Osteoblast (primary cell): Measurements from ENCODE around the gene LILRB5. TPM values are rescaled to one million over a fixed set of nuclear protein-coding genes. Genes with fewer than 3 reads are reported as not detected.
A peak's percentile ranks its signal among the peaks of the same experiment; 100 is the strongest.

ENCODE experiments used
- DNase-seq: peaks from one replicate; pipeline ENCODE4 v3.0.0; 2011; ENCODE audit warnings: low spot score, mixed read lengths; ENCODE audit not compliant: insufficient read length; ENCODE audit errors: missing footprints
- H2AFZ ChIP-seq: 2 replicates; pipeline ENCODE4 v1.6.0; 2011; ENCODE audit warnings: mild to moderate bottlenecking, low read length
- H3K27ac ChIP-seq: 2 replicates; pipeline ENCODE4 v1.5.1; 2011; ENCODE audit warnings: mild to moderate bottlenecking, low read depth, low read length, moderate library complexity
- H3K27me3 ChIP-seq: 2 replicates; pipeline ENCODE4 v1.6.0; 2012; ENCODE audit warnings: mild to moderate bottlenecking, control low read depth, inconsistent platforms, low read length, moderate library complexity; ENCODE audit not compliant: insufficient read depth
- H3K36me3 ChIP-seq: 2 replicates; pipeline ENCODE4 v1.5.1; 2011; ENCODE audit warnings: mild to moderate bottlenecking, low read length, control low read depth, moderate library complexity; ENCODE audit not compliant: insufficient read depth
- H3K4me1 ChIP-seq: 2 replicates; pipeline ENCODE4 v1.5.1; 2011; ENCODE audit warnings: mild to moderate bottlenecking, low read length, control low read depth, moderate library complexity; ENCODE audit not compliant: insufficient read depth
- H3K4me2 ChIP-seq: 2 replicates; pipeline ENCODE4 v1.6.0; 2011; ENCODE audit warnings: mild to moderate bottlenecking, low read length; ENCODE audit not compliant: insufficient read depth
- H3K4me3 ChIP-seq: fragments of 200-600 bp; sonication (generic); 3 replicates; pipeline ENCODE4 v1.5.1; 2012; ENCODE audit warnings: mild to moderate bottlenecking, low read length, inconsistent platforms; ENCODE audit not compliant: insufficient read depth
- H3K79me2 ChIP-seq: 2 replicates; pipeline ENCODE4 v1.6.0; 2012; ENCODE audit warnings: mild to moderate bottlenecking, low read length, control low read depth, inconsistent platforms; ENCODE audit not compliant: insufficient read depth
- H3K9me3 ChIP-seq: 2 replicates; pipeline ENCODE4 v1.5.1; 2011; ENCODE audit warnings: low read depth, low read length, control low read depth
- H4K20me1 ChIP-seq: 2 replicates; pipeline ENCODE4 v1.6.0; 2012; ENCODE audit warnings: mild to moderate bottlenecking, low read length, control low read depth; ENCODE audit not compliant: insufficient read depth
- CTCF ChIP-seq: IDR thresholded peaks from 2 replicates; pipeline ENCODE4 v1.5.1; 2011; ENCODE audit warnings: mild to moderate bottlenecking, low read depth, low read length, moderate library complexity; ENCODE audit errors: extremely low read depth
- small RNA-seq: library from RNA; depleted of rRNA; stranded (forward); fragments of <200 nt; gene quantifications from one replicate; pipeline ENCODE3, GENCODE V24; 2012
- total RNA-seq: library from RNA; depleted of rRNA; stranded (reverse); fragments of >200 nt; gene quantifications from 2 replicates; pipeline ENCODE4 v1.2.3, GENCODE V29; 2012

Gene LILRB5
- total RNA-seq, 1 donor, result not detected

- peaks cover 61% of the 10 kb centered on the region for H4K20me1 ChIP-seq
- H3K4me3 ChIP-seq, result peak overlapping the region; percentile 97
- H3K27ac ChIP-seq, result peak overlapping the region; percentile 100
Observed at GRCh38 chr19:54201980-54202379, 55.1 kb downstream of the LILRB5 start.

GRCh38 chr19:54201172-54201701, 55.8 kb downstream of the LILRB5 start:
- Histone ChIP-seq H3K4me2 (peak overlapping the region; percentile 100), H3K27me3 (no peaks in the 10 kb centered on the region), H3K4me3 (peak overlapping the region; percentile 97), H2AFZ (peak overlapping the region; percentile 26), H4K20me1 (peaks cover 53% of the 10 kb centered on the region), H3K36me3 (peaks cover 51% of the 10 kb centered on the region), H3K9me3 (no peaks in the 10 kb centered on the region), H3K79me2 (peaks cover 55% of the 10 kb centered on the region), H3K4me1 (peaks cover 40% of the 10 kb centered on the region), H3K27ac (peak overlapping the region; percentile 100)
- no peak for DNase-seq
- TF ChIP-seq CTCF, result no peak

More at GRCh38 chr19:54201980-54202379, 55.1 kb downstream of the LILRB5 start:
- DNase-seq, result no peak
- no peak for TF ChIP-seq CTCF
- Histone ChIP-seq H3K9me3 (no peaks in the 10 kb centered on the region), H3K36me3 (peaks cover 58% of the 10 kb centered on the region), H3K79me2 (peaks cover 63% of the 10 kb centered on the region), H3K4me2 (peak overlapping the region; percentile 100), H2AFZ (no peak overlapping the region), H3K4me1 (peaks cover 46% of the 10 kb centered on the region), H3K27me3 (no peaks in the 10 kb centered on the region)

Small RNA genes within 50 kb of the gene (small RNA-seq; reads per million reads assigned to genes)
- gene AC245884.12 (not detected), gene MIR4752 (not detected), gene RNU6-1307P (not detected)

Other genes with a start within 250 kb of the LILRB5 start
- gene VSTM1, start 193.4 kb downstream of the LILRB5 start, total RNA-seq, result not detected in 2 replicates
- not detected in 2 replicates for gene TARM1, start 175.9 kb downstream of the LILRB5 start, total RNA-seq
- 0.36 and 0.59 TPM in 2 replicates for gene OSCAR, start 156.5 kb downstream of the LILRB5 start, total RNA-seq
- gene NDUFA3, start 154.4 kb downstream of the LILRB5 start, total RNA-seq, result 6.8 and 8.3 TPM in 2 replicates
- gene TFPT, start 141.6 kb downstream of the LILRB5 start, total RNA-seq, result 17.4 TPM in 2 replicates
- gene PRPF31, start 141.5 kb downstream of the LILRB5 start, total RNA-seq, result 42.1 and 46.7 TPM in 2 replicates
- 6.2 TPM in 2 replicates for gene CNOT3, start 119.5 kb downstream of the LILRB5 start, total RNA-seq
- 4.7 and 5.3 TPM in 2 replicates for gene LENG1, start 97.6 kb downstream of the LILRB5 start, total RNA-seq
- 0.29 and 0.72 TPM in 2 replicates for gene TMC4, start 84.1 kb downstream of the LILRB5 start, total RNA-seq
- 26.1 and 30.1 TPM in 2 replicates for gene MBOAT7, start 67.7 kb downstream of the LILRB5 start, total RNA-seq
- 73.1 and 76.3 TPM in 2 replicates for gene TSEN34, start 66.0 kb downstream of the LILRB5 start, total RNA-seq
- 1,229 and 1,336 TPM in 2 replicates for gene RPS9, start 56.4 kb downstream of the LILRB5 start, total RNA-seq
- not detected in 2 replicates for gene LILRB3, start 34.3 kb downstream of the LILRB5 start, total RNA-seq
- gene LILRA6, start 14.5 kb downstream of the LILRB5 start, total RNA-seq, result not detected in 2 replicates
- not detected in 2 replicates for gene LILRB2, start 23.8 kb upstream of the LILRB5 start, total RNA-seq
- gene LILRA5, start 55.9 kb upstream of the LILRB5 start, total RNA-seq, result 0.36 TPM in 1 of 2 replicates, not detected in the other
- gene LILRA4, start 81.9 kb upstream of the LILRB5 start, total RNA-seq, result not detected in 2 replicates
- 0.29 and 0.36 TPM in 2 replicates for gene LAIR1, start 107.7 kb upstream of the LILRB5 start, total RNA-seq
- not detected in 2 replicates for gene TTYH1, start 158.2 kb upstream of the LILRB5 start, total RNA-seq
- gene LENG8, start 191.9 kb upstream of the LILRB5 start, total RNA-seq, result 40.7 and 42.3 TPM in 2 replicates
- gene LENG9, start 206.5 kb upstream of the LILRB5 start, total RNA-seq, result 14.4 and 21.4 TPM in 2 replicates
- gene CDC42EP5, start 216.0 kb upstream of the LILRB5 start, total RNA-seq, result 18.8 and 20.3 TPM in 2 replicates
- not detected in 2 replicates for gene LAIR2, start 245.6 kb upstream of the LILRB5 start, total RNA-seq